HEK293 (cell line): ENCODE data around the gene ADAMTS16.

Experiments used
- CTCF ChIP-seq: fragments of 450-650 bp; formaldehyde crosslinking; IDR thresholded peaks from 2 replicates; pipeline ENCODE4 v1.5.1; 2016; ENCODE audit warnings: missing biosample characterization, missing genetic modification characterization
- SP2 ChIP-seq: fragments of 450-650 bp; formaldehyde crosslinking; IDR thresholded peaks from 2 replicates; pipeline ENCODE4 v1.5.1; 2016; ENCODE audit warnings: missing biosample characterization, missing genetic modification characterization
- ZNF133 ChIP-seq: fragments of 450-650 bp; formaldehyde crosslinking; IDR thresholded peaks from 2 replicates; pipeline ENCODE4 v1.5.1; 2016; ENCODE audit warnings: missing biosample characterization, missing genetic modification characterization
- ZNF223 ChIP-seq: fragments of 450-650 bp; formaldehyde crosslinking; IDR thresholded peaks from 2 replicates; pipeline ENCODE4 v1.5.1; 2016; ENCODE audit warnings: missing biosample characterization, missing genetic modification characterization
- ZNF529 ChIP-seq: fragments of 450-650 bp; formaldehyde crosslinking; IDR thresholded peaks from 2 replicates; pipeline ENCODE4 v1.5.1; 2017; ENCODE audit warnings: missing genetic modification characterization, missing biosample characterization; ENCODE audit not compliant: insufficient replicate concordance
- ZNF747 ChIP-seq: fragments of 450-650 bp; formaldehyde crosslinking; IDR thresholded peaks from 2 replicates; pipeline ENCODE4 v1.5.1; 2016; ENCODE audit warnings: missing biosample characterization, missing genetic modification characterization
- TF ChIP-seq, protein P1 (sequence below): fragments of 450-650 bp; formaldehyde crosslinking; IDR thresholded peaks from 2 replicates; pipeline ENCODE4 v1.5.1; 2016; ENCODE audit warnings: missing biosample characterization, missing genetic modification characterization

DNA sequence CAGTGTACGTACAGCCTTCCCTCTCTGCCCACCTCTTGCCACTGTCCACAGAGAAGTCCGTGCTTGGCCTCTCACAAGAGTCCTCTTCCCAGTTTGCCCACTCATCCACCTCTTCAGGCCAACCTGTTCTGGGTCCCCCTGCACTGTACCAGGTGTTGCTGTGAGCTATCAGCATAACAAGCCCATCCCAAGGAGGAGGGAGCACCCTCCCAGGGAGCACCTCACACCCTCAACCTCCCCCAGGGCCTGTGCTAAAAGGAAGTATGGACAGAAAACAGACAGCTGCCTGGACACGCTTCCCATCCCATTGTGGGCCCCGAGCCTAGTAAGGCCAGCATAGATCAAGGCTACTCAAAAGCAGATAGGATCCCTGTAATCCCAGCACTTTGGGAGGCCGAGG, 168.2 kb downstream of the ADAMTS16 start:
- no peak for TF ChIP-seq CTCF (tag by site-specific recombination)
- TF ChIP-seq ZNF747, result no peak
- TF ChIP-seq, protein P1, sequence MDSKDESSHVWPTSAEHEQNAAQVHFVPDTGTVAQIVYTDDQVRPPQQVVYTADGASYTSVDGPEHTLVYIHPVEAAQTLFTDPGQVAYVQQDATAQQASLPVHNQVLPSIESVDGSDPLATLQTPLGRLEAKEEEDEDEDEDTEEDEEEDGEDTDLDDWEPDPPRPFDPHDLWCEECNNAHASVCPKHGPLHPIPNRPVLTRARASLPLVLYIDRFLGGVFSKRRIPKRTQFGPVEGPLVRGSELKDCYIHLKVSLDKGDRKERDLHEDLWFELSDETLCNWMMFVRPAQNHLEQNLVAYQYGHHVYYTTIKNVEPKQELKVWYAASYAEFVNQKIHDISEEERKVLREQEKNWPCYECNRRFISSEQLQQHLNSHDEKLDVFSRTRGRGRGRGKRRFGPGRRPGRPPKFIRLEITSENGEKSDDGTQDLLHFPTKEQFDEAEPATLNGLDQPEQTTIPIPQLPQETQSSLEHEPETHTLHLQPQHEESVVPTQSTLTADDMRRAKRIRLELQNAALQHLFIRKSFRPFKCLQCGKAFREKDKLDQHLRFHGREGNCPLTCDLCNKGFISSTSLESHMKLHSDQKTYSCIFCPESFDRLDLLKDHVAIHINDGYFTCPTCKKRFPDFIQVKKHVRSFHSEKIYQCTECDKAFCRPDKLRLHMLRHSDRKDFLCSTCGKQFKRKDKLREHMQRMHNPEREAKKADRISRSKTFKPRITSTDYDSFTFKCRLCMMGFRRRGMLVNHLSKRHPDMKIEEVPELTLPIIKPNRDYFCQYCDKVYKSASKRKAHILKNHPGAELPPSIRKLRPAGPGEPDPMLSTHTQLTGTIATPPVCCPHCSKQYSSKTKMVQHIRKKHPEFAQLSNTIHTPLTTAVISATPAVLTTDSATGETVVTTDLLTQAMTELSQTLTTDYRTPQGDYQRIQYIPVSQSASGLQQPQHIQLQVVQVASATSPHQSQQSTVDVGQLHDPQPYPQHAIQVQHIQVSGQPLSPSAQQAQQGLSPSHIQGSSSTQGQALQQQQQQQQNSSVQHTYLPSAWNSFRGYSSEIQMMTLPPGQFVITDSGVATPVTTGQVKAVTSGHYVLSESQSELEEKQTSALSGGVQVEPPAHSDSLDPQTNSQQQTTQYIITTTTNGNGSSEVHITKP (tag by site-specific recombination), result no peak
- no peak for TF ChIP-seq ZNF133 (tag by site-specific recombination)
- no peak for TF ChIP-seq ZNF223 (tag by site-specific recombination)
- no peak for TF ChIP-seq SP2 (tag by site-specific recombination)
- no peak for TF ChIP-seq ZNF529 (tag by site-specific recombination)
